GM20431 (cell line): Measurements from ENCODE around the gene CTNNA3.

Source experiments
- in situ Hi-C: fragments of 300-500 bp; cut with MseI, MboI; formaldehyde crosslinking; loops from one replicate; pipeline ENCODE4 v1.15.0; 2020; ENCODE audit warnings: low sequenced_read_pairs; ENCODE audit not compliant: unreplicated experiment

The CTNNA3 gene

DNA sequence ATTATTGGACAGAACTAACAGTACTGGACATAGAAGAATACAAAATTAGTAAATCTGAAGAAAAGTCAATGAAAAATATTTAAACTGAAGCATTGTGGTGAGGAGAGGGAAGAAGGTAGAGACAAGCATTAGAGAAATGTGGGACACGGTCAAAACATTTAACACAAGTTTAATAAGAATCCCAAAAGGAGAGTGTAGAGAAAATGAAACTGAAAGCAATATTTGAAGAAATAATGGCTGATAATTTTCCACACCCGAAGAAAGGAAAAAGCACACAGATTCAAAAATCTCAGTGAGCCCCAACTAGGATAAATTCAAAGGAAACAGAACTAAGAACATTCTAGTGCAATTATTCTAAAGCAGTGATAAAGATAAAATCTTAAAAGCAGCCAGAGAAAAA is 896.5 kb downstream of the CTNNA3 start:
- in situ Hi-C loops = no loop called here

DNA sequence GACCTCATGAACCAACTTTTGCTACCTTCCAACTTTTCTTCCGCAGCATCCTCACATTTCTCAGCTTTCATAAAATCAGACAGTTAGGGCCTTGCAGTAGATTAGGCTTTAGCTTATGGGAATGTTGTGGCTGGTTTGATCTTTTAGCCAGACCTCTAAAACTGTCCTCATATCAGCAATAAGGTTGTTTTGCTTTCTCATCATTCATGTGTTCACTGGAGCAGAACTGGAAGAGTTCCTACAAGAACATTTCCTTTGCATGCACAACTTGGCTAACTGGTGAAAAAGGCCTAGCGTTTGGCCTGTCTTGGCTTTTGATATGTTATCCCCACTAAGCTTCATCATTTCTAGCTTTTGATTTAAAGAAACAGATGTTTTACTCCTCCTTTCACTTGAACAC is 900.1 kb downstream of the CTNNA3 start:
- in situ Hi-C loops = no loop called here

DNA sequence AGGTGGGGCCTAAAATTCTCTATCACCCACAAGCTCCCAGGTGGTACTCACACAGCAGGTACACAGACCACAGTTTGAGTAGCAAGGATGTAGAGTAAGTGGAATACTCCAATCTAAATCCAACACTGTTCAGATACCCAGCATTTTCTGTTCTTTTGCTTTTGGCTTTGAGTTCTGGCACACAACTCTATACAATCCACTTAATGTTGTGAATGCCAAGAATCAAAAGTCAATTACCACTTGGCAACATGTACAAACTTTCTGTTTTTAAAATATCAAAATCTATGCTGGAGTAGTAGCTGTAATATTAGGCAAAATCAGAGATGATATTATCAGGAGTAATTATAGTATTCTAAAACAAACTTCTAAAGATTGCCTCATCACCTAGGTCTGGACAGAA is 903.6 kb downstream of the CTNNA3 start:
- in situ Hi-C loops = no loop called here

DNA sequence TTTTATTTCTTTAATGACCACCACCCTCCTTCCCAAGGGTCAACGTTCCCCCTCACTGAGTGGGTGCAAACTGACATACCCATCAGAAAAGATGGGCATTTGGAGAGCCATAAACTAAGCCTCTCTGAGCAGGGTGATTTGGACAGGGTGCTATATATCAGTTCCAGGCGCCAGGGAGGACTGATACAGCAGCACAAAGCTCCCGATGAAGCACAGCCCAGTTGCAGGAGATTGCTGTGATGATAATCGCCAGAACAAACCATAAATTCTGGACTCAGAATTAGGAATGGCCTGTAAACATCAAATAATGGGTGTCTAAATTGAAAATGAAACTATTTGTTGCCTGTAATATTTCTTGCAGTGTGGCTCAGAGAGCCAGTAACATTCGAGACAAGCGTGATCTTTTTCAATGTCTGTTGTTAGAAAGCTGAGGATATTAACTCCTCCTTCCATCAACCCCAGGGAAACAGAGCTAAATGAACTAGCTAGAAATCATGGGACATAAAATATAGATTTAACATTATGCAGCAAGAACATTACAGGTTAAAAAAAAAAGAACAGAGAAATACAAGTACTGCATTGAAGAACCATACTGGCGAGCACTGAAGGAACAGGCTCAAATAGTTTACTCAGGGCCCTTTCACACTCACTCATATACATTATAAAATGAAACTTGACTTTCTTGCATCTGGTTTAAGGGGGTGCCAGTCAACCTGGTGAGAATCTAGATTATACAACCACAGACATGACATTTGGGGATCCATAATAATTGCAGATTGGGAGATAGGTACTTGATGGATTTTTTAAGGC is 907.6 kb downstream of the CTNNA3 start:
- in situ Hi-C loops = no loop called here

DNA sequence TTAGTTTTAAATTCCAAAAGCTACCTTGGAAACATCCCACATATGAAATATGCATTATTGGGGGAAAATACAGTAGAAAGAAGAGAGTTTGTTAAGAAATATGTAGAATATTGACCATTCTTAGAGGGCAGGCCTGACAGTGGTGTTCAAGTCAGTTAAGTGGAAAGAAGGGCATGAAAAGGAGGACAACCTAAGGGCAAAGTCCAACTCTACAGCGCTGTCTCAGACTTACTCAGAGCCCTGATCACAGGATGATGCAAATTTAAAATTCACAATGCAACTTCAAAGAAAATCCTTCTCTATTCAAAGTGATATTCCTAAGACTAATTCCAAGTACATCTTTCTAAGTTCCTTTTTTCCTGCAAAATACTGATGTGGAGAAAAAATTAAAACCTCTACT is 909.3 kb downstream of the CTNNA3 start:
- in situ Hi-C loops = no loop called here

DNA sequence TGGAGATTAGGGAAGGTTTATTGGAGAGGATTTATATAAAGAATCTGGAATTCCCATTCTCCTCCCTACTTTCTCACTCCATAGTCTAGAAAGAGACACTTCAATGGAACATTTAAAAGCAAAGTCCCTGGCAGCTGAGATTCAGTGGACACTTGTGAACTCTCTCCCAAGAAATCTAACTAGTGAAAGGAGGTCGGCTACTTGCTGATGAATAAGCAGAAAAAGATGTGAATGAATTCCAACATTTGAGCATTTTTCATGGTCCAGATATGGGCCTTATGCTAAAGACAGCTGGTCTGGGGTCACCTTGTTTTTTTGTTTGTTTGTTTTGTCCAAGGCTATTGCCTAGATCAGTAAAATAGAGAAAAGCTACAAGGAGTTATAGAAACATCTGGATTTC is 911.2 kb downstream of the CTNNA3 start:
- in situ Hi-C loops = no loop called here

DNA sequence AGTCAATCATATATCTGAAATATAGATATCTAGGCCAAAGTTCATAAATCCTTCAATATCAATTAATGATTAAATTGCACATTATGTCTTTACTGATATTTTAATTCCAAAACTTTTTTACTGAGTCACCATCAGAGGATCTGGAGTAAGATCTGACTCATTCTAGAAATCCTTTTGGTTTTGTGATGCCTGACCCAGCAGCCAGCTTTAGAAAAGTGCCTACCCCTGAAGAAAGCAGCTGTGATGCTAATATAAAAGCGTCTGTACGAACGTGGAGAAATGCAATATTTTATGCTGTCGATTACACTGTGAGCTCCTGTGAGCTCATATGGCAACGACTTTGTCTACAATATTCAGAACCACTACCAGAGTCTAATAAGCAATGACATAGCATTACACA is 912.7 kb downstream of the CTNNA3 start:
- in situ Hi-C loops = no loop called here

DNA sequence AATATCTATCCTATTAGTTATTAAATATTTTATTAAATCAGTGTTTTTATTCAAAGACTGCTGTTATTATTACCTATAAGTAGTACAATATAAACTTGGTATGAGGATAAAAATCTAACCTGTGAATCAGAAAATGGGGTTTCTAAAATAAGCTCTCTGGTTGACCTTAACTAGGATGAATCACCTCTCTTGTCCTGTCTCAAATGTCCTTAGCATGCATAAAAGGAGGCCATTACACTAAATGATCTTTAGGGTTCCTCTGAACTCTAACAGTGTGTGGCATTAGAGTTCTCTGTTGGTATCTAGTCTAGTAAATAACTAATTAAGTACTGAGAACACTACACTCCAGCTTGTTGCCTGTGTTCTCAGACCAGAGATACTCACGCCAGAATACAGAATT is 913.2 kb downstream of the CTNNA3 start:
- in situ Hi-C loops = no loop called here

DNA sequence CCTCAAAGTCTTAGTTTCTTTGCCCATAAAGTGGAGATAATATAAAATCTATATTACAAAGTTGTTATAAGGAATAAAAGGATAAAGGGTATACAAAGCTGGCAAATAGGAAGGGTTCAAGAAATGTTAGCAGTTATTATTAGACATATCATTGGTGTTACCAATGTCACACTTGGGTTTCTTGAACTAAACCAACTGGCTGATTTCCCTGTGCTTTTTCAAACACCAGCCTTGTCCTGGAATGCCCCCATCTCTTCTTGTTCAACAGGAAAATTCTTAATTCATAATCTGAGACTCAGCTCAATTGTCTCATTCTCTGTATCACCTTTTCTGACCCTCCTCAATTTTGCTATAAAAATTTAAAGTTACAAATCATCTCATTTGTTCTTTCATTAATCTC is 913.9 kb downstream of the CTNNA3 start:
- in situ Hi-C loops = no loop called here

DNA sequence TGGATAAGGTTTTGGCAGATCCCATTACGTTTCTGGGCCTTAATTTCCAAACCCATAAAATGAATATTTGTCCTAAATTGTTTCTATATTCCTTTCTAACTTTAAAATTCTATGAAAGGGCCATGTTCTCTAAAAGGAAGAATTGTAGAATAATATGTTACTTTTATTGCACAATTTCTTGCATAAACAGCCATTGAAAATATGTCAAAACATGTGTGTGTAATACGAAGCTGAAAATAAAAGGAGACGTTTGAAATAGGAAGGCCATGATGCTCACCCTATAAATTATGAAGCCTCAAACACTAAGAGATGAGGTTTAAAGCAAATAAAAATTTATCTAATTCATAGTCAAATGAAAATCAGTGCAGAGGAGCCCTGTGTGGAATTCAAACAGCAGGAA is 915.2 kb downstream of the CTNNA3 start:
- in situ Hi-C loops = no loop called here

DNA sequence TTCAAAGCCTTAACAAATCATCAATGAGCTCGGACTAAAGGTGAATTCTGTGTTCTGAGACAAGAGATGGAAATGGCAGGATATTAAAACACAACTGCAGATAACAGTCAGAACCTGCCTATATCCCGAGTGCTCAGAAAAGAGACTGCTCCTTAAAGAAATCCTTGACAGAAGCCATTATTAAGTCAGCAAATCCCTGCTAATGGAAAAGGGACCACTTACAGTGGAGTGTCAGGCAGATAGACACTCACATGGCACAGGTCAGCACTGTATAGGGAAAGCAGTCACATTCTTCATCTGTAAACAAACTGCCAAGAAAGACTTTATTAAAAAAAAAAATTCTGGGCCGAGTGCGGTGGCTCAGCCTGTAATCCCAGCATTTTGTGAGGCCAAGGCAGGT is 917.6 kb downstream of the CTNNA3 start:
- in situ Hi-C loops = no loop called here

DNA sequence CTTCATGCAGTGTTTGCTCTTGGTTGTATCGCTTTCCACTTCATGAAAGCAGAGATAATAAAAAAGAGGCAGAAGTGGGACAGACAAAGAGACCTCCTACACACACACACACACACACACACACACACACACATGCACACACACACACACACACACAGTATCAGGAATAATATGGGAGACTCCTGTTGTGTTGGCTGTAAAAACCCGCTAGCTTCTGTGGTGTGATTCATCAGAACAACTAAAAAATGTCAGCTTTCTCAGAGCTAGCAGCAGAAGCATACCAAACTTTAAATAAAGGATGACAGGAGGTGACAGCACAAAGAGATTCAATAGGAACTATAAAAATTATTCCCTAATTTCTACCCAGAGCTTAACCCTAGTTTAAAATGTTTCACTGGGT is 918.3 kb downstream of the CTNNA3 start:
- in situ Hi-C loops = no loop called here

DNA sequence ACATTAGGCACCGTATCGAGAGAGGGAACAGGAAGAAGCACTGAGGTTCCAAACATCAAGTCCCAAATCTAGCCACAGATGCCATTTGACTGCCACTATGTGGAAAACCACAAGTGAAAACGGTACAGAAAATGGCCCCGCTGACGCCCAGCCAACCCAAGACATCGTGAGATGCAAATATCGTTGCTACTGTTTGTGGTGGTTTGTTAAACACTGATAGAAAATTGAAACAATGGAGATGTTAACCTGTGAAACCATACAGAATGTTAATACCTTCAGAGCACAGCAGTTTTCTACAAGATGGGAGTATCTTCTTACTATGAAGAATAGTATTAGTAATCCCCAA is 922.5 kb downstream of the CTNNA3 start:
- in situ Hi-C loops = no loop called here

DNA sequence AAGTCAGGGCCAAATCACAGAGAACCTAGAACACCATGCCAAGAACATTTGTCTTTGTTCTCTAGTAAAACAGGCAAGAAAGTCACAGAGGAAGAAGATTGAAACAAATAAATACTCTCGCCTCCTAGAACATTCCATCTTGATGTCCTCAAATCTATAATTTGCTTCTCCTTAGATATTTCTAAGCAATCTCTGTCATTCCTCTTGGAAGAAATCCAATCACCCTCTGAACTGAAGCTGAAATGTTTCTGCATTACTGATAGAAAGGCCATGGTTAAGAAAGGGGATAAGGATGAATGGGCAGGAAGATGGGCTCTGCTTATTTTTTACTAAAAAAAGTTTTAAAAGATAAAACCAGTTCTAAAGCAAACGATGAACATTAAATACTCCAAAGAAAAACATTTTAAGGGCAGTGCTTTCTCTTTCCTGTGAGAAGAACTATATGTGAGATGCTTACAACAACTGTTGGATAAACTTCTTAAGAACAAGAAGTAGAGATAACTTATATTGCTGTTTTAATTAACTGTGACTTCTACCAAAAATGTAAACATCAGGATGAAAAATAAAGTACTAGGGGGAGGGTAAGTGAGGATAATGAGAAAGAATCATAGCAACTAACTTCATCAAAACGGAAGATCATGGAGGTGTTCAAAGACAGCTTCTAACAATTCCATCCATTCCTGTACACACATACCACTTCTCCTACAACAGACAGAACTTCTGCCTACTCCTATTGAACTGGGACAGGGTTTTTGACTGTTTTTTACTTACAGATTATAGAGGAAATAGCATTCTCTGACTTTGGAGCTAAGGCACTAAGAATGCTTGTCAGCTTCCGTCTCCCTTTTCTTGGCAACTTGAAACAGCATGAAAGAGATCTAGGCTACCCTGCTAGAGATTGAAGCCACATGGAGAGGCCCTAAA is 923.2 kb downstream of the CTNNA3 start:
- in situ Hi-C loops = no loop called here

DNA sequence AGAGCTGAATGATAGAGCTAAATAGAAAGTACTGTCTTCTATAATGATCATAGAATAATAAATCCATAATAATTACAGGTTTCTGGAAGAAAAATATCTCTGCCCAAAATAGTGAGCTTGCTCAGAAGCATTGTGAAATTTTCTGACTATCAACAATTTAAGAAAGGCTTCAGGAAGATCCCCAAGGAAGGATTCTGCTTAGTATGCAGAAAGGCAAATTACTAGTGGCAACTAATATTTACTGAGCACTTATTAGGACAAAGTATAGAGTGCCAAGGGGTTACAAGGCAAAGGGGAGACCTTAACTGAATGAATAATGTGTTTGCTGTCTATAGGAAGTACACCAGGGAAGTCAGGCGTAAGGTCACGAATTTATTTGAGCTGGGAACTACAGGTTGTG is 928.3 kb downstream of the CTNNA3 start:
- in situ Hi-C loops = no loop called here

DNA sequence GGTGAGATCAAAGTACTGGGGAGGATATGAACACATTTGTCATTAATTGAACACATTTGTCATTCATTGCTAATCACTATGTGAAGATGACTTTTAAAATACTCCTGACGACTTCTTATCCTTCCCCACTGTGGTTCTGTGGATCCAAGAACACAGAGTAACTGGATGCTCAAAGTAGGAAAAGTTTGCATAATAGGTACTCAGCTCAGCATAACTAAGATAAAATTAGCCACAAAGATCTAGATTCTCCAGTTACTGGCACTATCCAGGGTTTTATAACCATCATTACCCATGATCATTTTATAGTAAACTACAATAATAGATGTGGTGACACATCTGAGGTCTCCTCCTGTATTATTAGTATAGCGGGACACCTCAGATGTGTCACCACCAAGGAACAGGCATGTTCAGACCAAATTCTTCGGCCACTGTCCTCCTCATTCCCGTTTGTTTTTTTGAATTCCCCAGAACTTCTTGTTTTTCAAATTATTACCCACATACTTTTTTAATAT is 933.7 kb downstream of the CTNNA3 start:
- in situ Hi-C loops = no loop called here

DNA sequence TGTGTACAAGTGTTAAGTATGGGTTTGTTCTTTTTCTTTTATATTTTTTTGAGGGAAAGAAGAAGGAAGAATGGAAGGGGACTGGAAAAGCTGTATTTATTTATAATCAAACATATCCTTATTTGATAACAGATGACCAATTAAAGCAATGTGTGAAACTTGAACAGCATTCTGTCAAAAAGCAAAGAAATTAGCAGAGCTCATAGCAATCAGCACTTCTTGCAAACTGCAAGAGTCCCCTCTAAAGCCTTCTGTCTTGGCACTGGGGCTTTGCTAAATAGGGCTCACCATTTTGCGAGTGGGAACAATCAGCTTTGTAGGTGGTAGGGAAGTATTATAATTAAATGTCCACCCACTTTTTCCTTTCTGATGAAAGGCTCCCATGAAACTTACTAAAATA is 935.1 kb downstream of the CTNNA3 start:
- in situ Hi-C loops = no loop called here

DNA sequence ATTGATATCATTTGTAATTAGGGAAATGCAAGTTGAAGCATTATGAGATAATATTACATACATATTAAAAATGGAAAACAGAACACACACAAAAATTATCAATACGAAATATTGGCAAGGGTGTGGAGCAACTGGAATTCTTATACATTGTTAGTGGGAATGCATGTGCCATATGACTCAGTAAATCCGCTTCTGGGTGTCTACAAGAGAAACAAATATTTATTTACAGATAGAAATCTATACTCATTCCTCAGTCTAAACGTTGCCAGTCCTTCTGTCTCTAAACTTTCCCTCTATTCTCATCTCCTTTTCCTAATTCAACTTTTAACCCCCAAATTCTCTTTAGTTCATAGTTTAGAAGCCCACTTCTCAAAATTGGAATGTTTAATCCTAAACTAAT is 940.5 kb downstream of the CTNNA3 start:
- in situ Hi-C loops = no loop called here

DNA sequence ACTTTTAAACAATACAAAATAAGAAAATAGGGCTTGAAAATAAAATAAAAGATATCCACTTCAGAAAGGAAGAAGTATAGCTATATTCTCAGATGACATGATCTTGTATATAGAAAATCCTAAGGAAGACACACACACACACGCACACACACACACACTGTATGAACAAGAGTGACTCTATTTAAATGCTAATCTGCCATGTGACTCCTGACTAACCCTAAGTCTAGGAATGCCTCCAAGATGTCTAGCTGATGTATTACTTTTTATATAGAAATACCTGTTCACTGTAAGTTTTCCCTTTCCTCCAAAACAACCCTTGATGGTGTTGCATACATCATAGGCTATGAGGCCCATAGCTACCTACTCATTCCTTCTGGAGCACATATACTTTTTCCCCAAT is 943.3 kb downstream of the CTNNA3 start:
- in situ Hi-C loops = no loop called here

DNA sequence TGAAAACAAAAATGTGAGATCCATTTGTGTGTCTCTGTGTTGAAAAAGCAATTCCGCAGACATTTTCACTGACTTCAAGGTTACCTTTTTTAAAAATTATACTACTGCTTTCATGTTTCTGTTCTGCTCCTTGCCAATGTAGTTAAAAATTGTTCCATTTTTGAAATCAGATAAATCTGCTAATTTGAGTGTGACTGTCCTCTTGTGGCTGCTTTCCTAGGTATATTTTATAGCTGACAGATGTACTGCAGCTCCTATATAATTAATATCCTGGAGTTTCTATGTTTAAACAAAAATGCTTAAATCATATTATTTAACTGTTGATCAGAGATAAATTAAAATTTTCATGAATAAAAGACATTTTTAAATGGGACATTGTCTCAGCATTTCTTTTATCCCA is 947.8 kb downstream of the CTNNA3 start:
- in situ Hi-C loops = no loop called here

DNA sequence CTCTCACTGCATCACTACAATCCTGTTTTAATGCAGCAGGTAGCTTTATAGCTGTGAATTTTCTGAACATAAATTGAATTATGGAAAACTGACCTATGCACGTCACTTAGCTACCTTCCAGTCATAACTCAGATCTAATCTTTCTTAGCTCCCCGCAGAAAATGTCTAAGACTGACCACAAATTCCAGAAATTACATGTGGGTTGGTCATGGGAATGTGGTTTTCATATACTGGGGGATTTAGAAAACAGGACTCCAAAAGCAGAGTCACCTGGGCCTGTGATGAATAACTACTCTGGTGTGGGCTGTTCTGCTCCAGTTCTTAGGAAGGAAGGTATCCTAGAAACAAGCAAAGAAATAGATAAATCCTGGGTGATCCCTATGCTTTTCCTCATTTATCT is 948.5 kb downstream of the CTNNA3 start:
- in situ Hi-C loops = no loop called here
